BLaER1 (cell line): Measurements from ENCODE around the gene KIF17.

Source experiments
- H3K27ac ChIP-seq: shearing (Covaris generic); formaldehyde crosslinking; 2 replicates; pipeline ENCODE4 v1.8.1; 2022
- H3K27me3 ChIP-seq: shearing (Covaris generic); formaldehyde crosslinking; 2 replicates; pipeline ENCODE4 v1.8.1; 2022
- H3K36me3 ChIP-seq: shearing (Covaris generic); formaldehyde crosslinking; 2 replicates; pipeline ENCODE4 v1.8.1; 2022
- H3K4me1 ChIP-seq: shearing (Covaris generic); formaldehyde crosslinking; 2 replicates; pipeline ENCODE4 v1.8.1; 2022
- H3K4me2 ChIP-seq: shearing (Covaris generic); formaldehyde crosslinking; 2 replicates; pipeline ENCODE4 v1.8.1; 2022
- H3K4me3 ChIP-seq: shearing (Covaris generic); formaldehyde crosslinking; 2 replicates; pipeline ENCODE4 v1.8.1; 2022
- H3K9ac ChIP-seq: shearing (Covaris generic); formaldehyde crosslinking; 2 replicates; pipeline ENCODE4 v1.8.1; 2022
- H3K9me3 ChIP-seq: shearing (Covaris generic); formaldehyde crosslinking; 2 replicates; pipeline ENCODE4 v1.8.1; 2022
- H4K20me1 ChIP-seq: shearing (Covaris generic); formaldehyde crosslinking; 2 replicates; pipeline ENCODE4 v1.8.1; 2022
- Cebpa-rat ChIP-seq: shearing (Covaris generic); IDR thresholded peaks from 2 replicates; pipeline ENCODE4 v1.8.1; 2022

Gene KIF17

DNA sequence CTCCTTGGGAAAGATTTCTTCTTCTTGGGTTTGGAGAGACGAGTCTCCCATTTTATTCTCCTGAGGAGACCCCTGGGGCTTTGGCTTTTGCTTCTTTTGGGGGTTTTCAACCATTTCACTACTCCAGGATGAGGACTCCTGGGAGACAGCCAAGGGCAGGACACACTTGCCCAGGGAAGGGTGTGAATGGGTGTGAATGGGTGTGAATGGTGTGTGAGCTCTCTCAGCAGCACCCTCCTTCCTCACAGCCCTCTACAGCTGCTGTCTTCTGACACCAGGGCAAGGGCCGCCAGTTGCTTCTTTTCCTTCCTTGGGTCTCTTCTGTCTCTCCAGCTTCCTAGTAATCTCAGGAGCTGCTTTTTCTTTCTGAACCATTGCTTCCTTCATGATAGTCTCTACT, 24.2 kb downstream of the KIF17 start:
- H3K9me3 ChIP-seq: no peaks in the 10 kb centered on the region; the same call in 1 of the 2 replicates
- no peaks in the 10 kb centered on the region for H3K27me3 ChIP-seq
- no peak overlapping the region for H3K27ac ChIP-seq
- H4K20me1 ChIP-seq: no peaks in the 10 kb centered on the region
- H3K4me2 ChIP-seq: no peak overlapping the region
- no peak overlapping the region for H3K9ac ChIP-seq
- H3K4me3 ChIP-seq: no peak overlapping the region
- TF ChIP-seq Cebpa-rat: no peak
- H3K36me3 ChIP-seq: no peaks in the 10 kb centered on the region
- H3K4me1 ChIP-seq: peaks cover 15% of the 10 kb centered on the region; the same call in 1 of the 2 replicates

DNA sequence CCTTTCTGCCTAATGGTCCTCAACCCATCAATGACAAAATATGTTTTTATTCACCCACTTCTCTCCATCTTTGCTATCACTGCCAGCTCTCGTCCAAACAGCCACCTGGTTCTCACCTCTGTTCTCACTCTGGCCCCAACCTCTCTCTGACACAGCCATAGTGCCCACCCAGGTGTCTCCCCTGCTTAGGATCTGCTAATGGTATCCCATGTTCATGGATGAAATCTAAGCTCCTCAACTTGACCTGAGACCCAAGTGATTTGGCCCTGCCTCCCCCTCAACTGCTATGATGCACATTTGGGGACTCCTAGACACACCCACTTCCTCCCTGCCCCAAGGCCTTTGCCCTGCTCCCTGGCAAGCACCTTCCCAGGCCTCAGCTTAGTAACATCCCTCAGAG, 25.9 kb downstream of the KIF17 start:
- Histone ChIP-seq H3K4me2 (no peak overlapping the region), H3K4me3 (no peak overlapping the region), H3K9me3 (no peaks in the 10 kb centered on the region; the same call in 1 of the 2 replicates), H4K20me1 (no peaks in the 10 kb centered on the region), H3K27me3 (no peaks in the 10 kb centered on the region), H3K9ac (no peak overlapping the region), H3K4me1 (peaks cover 11% of the 10 kb centered on the region; the same call in 1 of the 2 replicates), H3K27ac (no peak overlapping the region), H3K36me3 (no peaks in the 10 kb centered on the region)
- TF ChIP-seq Cebpa-rat: no peak

DNA sequence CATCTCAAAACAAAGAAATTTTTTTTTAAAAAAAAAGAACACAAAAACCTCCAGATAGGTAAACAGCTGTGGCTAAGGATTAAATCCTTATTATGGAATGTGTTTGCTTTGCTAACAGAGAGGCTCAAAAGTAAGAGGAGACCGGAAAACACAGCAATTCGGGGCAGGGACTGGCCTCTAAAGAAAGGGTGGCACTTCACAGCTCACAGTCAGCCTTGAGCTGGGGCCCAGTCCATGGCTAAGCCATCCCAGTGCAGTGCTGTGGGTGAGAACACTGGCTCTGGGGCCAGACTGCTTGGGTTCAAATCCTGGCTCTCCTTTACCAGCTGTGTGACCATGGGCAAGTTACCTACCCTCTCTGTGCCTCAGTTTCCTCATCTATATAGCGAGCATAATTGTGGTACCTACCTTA, 28.2 kb downstream of the KIF17 start:
- H3K27ac ChIP-seq: no peak overlapping the region
- H3K36me3 ChIP-seq: no peaks in the 10 kb centered on the region
- no peaks in the 10 kb centered on the region for H4K20me1 ChIP-seq
- no peaks in the 10 kb centered on the region for H3K27me3 ChIP-seq
- H3K9ac ChIP-seq: no peak overlapping the region
- H3K4me2 ChIP-seq: no peak overlapping the region
- TF ChIP-seq Cebpa-rat: no peak
- no peaks in the 10 kb centered on the region; the same call in 1 of the 2 replicates for H3K9me3 ChIP-seq
- peaks cover 32% of the 10 kb centered on the region for H3K4me1 ChIP-seq
- no peak overlapping the region for H3K4me3 ChIP-seq

DNA sequence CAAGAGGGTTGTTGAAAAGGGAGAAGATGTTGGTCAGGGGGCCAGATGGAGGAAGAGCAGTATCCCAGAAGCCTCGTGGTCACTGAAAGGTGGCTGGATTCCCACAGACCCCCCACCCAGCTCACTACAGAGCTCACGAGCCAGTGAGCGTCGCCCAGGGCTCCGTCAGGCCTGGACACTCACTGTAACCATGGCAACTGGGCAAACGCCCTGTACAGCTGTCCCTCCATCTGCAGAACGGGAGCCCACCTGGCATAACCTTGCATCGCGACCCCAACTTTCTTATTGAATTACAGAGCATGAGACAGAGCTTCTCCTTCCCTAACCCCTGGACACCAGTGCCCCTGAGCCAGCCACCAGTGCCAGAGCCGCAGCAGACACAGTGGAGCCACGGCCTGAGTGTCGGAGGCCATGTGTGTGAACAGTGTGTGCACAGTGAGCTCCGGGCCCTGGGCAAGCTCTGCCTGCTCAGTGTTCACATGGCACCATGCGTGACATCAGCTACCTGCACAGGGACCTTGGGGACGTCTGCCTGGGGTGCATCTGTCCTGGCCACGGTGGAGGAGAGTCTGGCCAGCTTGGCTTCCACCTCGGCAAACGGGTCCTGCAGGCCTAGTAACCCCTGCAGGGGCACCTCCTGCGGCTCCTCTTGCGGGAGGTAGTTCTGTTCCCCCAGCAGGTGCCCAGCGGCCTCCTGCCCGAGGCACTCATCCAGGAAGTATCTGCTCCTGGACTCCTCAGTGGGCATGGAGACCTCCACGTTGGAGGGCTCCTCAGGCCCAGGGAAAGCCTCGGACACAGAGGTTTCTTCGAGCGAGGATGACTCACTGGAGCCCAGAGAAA, 30.7 kb downstream of the KIF17 start:
- H3K4me2 ChIP-seq: no peak overlapping the region
- no peaks in the 10 kb centered on the region for H4K20me1 ChIP-seq
- H3K27ac ChIP-seq: no peak overlapping the region
- no peak overlapping the region for H3K9ac ChIP-seq
- peaks cover 47% of the 10 kb centered on the region for H3K4me1 ChIP-seq
- no peaks in the 10 kb centered on the region for H3K27me3 ChIP-seq
- no peak for TF ChIP-seq Cebpa-rat
- H3K9me3 ChIP-seq: no peaks in the 10 kb centered on the region; the same call in 1 of the 2 replicates
- no peaks in the 10 kb centered on the region for H3K36me3 ChIP-seq
- no peak overlapping the region for H3K4me3 ChIP-seq

DNA sequence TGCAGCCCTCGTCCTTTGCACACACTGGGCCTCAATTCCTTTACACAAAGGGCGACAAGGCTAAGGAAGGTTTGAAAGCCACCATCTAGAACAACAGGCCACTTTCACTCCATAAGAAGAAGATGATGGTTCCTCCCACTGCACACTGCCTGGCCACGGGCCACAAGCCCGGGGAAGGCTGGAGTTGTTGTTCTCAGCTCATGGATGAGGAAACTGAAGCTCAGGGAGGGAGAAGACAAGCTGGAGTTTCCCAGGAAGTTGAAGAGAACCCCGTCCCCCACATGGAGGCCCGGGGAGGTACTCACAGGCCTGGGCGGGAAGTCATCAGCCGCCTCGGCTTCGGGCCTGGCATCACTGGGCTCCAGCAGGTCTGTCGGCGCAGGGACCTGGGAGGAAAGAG, 32.1 kb downstream of the KIF17 start:
- H3K4me1 ChIP-seq: peaks cover 56% of the 10 kb centered on the region
- peak overlapping the region; percentile 36 for H3K4me2 ChIP-seq
- no peaks in the 10 kb centered on the region for H3K27me3 ChIP-seq
- H3K9me3 ChIP-seq: no peaks in the 10 kb centered on the region
- no peak overlapping the region for H3K9ac ChIP-seq
- no peaks in the 10 kb centered on the region for H4K20me1 ChIP-seq
- TF ChIP-seq Cebpa-rat: no peak
- peak overlapping the region; percentile 45 for H3K27ac ChIP-seq
- no peaks in the 10 kb centered on the region for H3K36me3 ChIP-seq
- no peak overlapping the region for H3K4me3 ChIP-seq

DNA sequence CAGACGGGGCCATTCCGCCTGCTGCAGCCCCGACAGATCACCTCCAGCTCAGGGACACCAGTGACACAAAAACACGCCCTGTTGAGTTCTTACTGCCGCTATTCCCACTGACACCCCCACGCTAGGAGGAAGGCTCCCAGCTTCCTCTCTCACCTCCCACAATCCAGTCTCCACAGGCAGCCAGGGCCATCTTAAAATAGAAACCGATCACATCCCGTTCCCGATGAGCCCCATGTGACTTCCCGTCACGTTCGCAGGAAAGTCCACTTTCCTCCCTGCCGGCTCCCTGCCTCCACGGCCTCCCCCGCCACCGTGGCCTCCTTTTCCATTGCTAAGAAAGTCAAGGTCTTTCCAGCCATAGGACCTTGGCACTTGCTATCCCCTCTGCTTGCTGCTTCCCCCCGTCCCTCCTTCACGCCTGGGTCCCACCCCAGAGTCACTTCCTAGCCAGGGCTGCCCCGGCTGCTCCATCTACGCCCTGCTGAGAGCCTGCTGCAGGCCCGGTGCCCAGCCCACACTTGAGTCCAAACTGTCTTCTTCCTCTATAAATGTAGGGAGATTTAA, 32.6 kb downstream of the KIF17 start:
- H3K27me3 ChIP-seq: no peaks in the 10 kb centered on the region
- H3K36me3 ChIP-seq: no peaks in the 10 kb centered on the region
- TF ChIP-seq Cebpa-rat: no peak
- no peaks in the 10 kb centered on the region for H3K9me3 ChIP-seq
- H3K4me1 ChIP-seq: peaks cover 61% of the 10 kb centered on the region
- peak overlapping the region; percentile 36 for H3K4me2 ChIP-seq
- no peaks in the 10 kb centered on the region for H4K20me1 ChIP-seq
- no peak overlapping the region for H3K4me3 ChIP-seq
- H3K27ac ChIP-seq: peak overlapping the region; percentile 45
- H3K9ac ChIP-seq: no peak overlapping the region

DNA sequence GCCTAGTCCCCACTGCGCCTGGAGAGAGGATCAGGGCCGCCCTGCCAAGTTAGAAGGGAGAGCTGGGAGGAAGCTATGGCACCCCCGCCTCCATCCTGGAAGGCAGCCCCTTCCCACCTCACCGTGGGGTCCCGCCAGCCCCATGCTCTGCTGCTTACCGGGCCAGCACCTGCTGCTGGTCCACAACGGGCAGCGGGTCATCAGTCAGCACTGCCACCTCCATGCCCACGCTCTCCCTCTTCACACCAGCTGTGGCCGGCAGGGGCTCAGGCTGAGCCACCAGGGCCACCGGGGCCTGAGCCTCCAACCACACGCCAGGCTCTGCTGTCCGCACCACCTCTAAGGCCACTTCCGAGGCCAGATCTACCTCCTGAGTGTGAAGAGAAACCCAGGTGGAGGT, 33.2 kb downstream of the KIF17 start:
- no peaks in the 10 kb centered on the region for H3K27me3 ChIP-seq
- no peak overlapping the region for H3K9ac ChIP-seq
- no peaks in the 10 kb centered on the region for H4K20me1 ChIP-seq
- no peak overlapping the region; the same call in 1 of the 2 replicates for H3K4me2 ChIP-seq
- no peaks in the 10 kb centered on the region for H3K9me3 ChIP-seq
- H3K4me3 ChIP-seq: no peak overlapping the region
- peak overlapping the region; percentile 45; the same call in 1 of the 2 replicates for H3K27ac ChIP-seq
- H3K36me3 ChIP-seq: no peaks in the 10 kb centered on the region
- TF ChIP-seq Cebpa-rat: no peak
- peaks cover 67% of the 10 kb centered on the region for H3K4me1 ChIP-seq

DNA sequence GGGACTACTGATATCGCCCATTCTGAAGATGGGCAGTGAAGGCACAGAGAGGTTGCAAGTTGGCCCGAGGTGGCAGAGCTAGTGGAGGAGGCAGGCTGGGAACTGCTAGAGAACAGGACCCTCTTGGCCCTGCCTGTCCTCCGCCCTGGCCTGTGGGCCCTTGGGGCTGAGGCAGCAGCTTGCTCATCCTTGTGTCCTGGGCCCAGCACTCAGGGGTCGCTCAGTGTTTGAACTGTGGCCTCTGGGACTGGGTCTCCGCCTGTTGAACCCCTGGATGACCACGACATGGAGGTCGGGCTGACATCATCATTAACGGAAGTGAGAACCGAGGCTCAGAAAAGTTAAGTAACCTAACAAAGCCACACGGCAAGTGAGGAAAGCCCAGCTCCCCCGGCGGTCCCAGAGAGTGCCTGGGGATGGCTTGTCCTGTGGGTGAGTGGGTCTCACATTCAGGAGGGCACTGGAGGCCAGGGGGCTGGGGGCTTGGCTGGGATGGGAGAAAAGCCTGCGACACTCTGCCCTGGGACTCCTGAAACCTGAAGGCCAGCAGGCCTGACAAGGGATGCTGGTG, 33.7 kb downstream of the KIF17 start:
- no peak for TF ChIP-seq Cebpa-rat

DNA sequence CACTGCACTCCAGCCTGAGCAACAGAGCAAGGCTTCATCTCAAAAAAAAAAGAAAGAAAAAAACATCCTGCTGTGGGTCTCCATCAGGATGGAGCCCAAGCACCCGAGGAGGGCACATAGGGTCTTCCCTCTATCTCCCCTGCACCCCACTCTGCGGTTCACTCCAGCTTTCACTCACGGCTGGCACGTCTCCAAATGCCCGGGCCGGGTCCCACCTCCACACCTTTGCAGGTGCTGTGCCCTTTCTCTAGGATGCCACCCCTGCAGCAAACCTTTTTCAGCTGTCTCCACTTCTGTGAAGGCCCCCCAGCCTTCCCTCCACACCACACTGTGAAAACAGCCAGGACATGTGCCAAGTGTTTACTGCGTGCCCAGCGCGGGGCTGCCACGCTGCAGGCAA, 34.2 kb downstream of the KIF17 start:
- peak overlapping the region; percentile 82; the same call in 1 of the 2 replicates for H3K27ac ChIP-seq
- H3K4me1 ChIP-seq: peaks cover 77% of the 10 kb centered on the region
- H4K20me1 ChIP-seq: no peaks in the 10 kb centered on the region
- no peak overlapping the region for H3K9ac ChIP-seq
- no peaks in the 10 kb centered on the region for H3K27me3 ChIP-seq
- no peak overlapping the region for H3K4me3 ChIP-seq
- H3K9me3 ChIP-seq: no peaks in the 10 kb centered on the region
- no peaks in the 10 kb centered on the region for H3K36me3 ChIP-seq
- peak overlapping the region; percentile 77 for H3K4me2 ChIP-seq
- TF ChIP-seq Cebpa-rat: no peak

More for the DNA sequence above, 33.7 kb downstream of the KIF17 start:
- H3K36me3 ChIP-seq: no peaks in the 10 kb centered on the region
- H3K4me3 ChIP-seq: no peak overlapping the region
- H4K20me1 ChIP-seq: no peaks in the 10 kb centered on the region
- H3K9me3 ChIP-seq: no peaks in the 10 kb centered on the region
- H3K27me3 ChIP-seq: no peaks in the 10 kb centered on the region
- peaks cover 72% of the 10 kb centered on the region for H3K4me1 ChIP-seq
- H3K27ac ChIP-seq: peak overlapping the region; percentile 45; the same call in 1 of the 2 replicates
- H3K9ac ChIP-seq: no peak overlapping the region
- peak overlapping the region; percentile 77; the same call in 1 of the 2 replicates for H3K4me2 ChIP-seq
